NOMO-1 (cell line): Measurements from ENCODE around the gene MEMO1.

Source experiments
- DNase-seq, 2 experiments: peaks; one replicate each; lab custom pipeline; 2025; ENCODE audit not compliant: unreplicated experiment in 2 of 2; lab: John Stamatoyannopoulos, UW

Gene MEMO1

GRCh38 chr2:31835450-31835849 lies 175.4 kb downstream of the MEMO1 start:
- no peak for DNase-seq

GRCh38 chr2:31832363-31832762 lies 178.4 kb downstream of the MEMO1 start:
- DNase-seq, result no peak

- DNase-seq, result no peak
Observed at GRCh38 chr2:31831585-31831984, 179.2 kb downstream of the MEMO1 start.

GRCh38 chr2:31828891-31829290 lies 181.9 kb downstream of the MEMO1 start:
- no peak for DNase-seq

GRCh38 chr2:31823558-31823957 lies 187.2 kb downstream of the MEMO1 start:
- DNase-seq, result no peak

- DNase-seq, result no peak
Observed at GRCh38 chr2:31822587-31822986, 188.2 kb downstream of the MEMO1 start.
